Pancreas (tissue), 10 donors: ENCODE measurements around the gene TBX20. TPM values are rescaled to one million over a fixed set of nuclear protein-coding genes. Genes with fewer than 3 reads are reported as not detected.

Experiments
- ATAC-seq, 4 donors: fragments of 200-7000 bp; cut with Tn5 transposase; one replicate each; pipeline versions ENCODE4 v1.8.0 to v1.9.1; 2020; ENCODE audit warnings: mild to moderate bottlenecking in 4 of 4, moderate library complexity in 4 of 4
- DNase-seq, 6 donors: peaks; one replicate each; pipeline ENCODE4 v3.0.0-alpha.2; 2020
- FAIRE-seq: peaks from 2 replicates; lab custom pipeline; 2012; peaks lifted over from hg19 to GRCh38; lab: Jason Lieb, UNC
- H3K27ac ChIP-seq, 4 donors: fragments of 200-600 bp; sonication (generic); 1 replicate in 3 of 4; 2 replicates in 1 of 4; pipeline versions ENCODE4 v1.5.0 to v1.8.0; 2020
- H3K27me3 ChIP-seq, 4 donors: fragments of 200-600 bp; one replicate each; pipeline ENCODE4 v1.8.0; 2021
- H3K36me3 ChIP-seq, 3 donors: fragments of 200-600 bp; sonication (generic) in 1 of 3; one replicate each; pipeline versions ENCODE4 v1.5.0 to v1.8.0; 2020 to 2021
- H3K4me1 ChIP-seq, 3 donors: fragments of 200-600 bp; one replicate each; pipeline ENCODE4 v1.8.0; 2021
- H3K4me3 ChIP-seq, 4 donors: fragments of 200-600 bp; sonication (generic) in 2 of 4; one replicate each; pipeline versions ENCODE4 v1.5.0 to v1.8.0; 2020 to 2021
- H3K9me3 ChIP-seq, 4 donors: fragments of 200-600 bp; one replicate each; pipeline ENCODE4 v1.8.0; 2021
- WGBS, 2 donors: extraction: QIAGEN DNeasy Blood & Tissue Kit; methylation state at CpG; one replicate each; pipeline ENCODE4 v1.1.7; 2013; 5-methylcytosine and 5-hydroxymethylcytosine counted together
- intact Hi-C, 3 donors: fragments of 100-400 bp; cut with DNase I; formaldehyde crosslinking; loops; one replicate each; pipeline versions ENCODE4 v1.11.1 to v1.14.2; 2022
- polyA plus RNA-seq, 2 donors: library from polyadenylated mRNA; stranded (reverse); fragments of 200-250 nt; gene quantifications; one replicate each; pipeline ENCODE4 v1.2.3, GENCODE V29; 2013
- total RNA-seq, 6 donors: library from RNA; stranded (reverse); fragmentation: NEBNext Ultra II Directional in 4 of 6; extraction: Animal tissue kit (Norgen Biotek cat#: 25700) in 4 of 6; gene quantifications; one replicate each; pipeline versions ENCODE4 v1.2.1 to v1.2.4, GENCODE V29; 2021 to 2023
- TF ChIP-seq, protein P1 (sequence below), 4 donors: fragments of 200-600 bp; sonication (generic) in 3 of 4; IDR thresholded peaks; one replicate each; pipeline versions ENCODE4 v1.5.0 to v1.8.0; 2021; ENCODE audit warnings: antibody characterized with exemption in 4 of 4
- donor health status: healthy with polysubstance abuse.
- donor health status: DM: no; HTN: no; CAD: no; lungs with moderate emphysema.
- donor health status: DM: no; HTN: no; CAD: no.
- donor health status: control.
- donor health status: control.
- donor health status: Bipolar disorder and iron deficiency.
- donor health status: DM: yes; HTN: yes; CAD: no.
- donor health status: DM: no; HTN: no; CAD: no.
- donor health status: DM: no; HTN: no; CAD: no.
- donor health status: DM: yes; HTN: yes; CAD: no.

The TBX20 gene
- total and polyA plus RNA-seq, 8 donors = not detected

DNA sequence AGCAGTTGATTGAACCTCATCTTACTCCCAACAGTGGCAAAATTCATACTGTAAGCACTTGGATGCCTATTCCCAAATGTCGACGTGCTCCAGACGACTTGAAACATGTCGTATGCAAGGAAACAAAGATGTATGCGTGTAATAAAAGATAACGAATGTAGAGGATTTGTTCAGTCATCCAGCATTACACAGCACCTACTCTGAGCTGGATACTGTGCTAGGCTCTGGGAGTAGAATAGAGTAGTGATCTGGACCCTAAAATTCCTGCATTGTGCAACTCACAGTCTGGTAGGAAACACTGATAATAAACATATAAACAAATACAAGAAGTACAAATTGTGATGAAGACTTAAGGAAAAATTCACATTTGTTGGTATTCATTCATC, 5.6 kb upstream of the TBX20 start:
- H3K9me3 ChIP-seq = no peaks in the 10 kb centered on the region
- no peak overlapping the region for H3K4me3 ChIP-seq
- intact Hi-C loops = no loop called here
- H3K36me3 ChIP-seq = no peaks in the 10 kb centered on the region
- FAIRE-seq = no peak
- TF ChIP-seq, protein P1, sequence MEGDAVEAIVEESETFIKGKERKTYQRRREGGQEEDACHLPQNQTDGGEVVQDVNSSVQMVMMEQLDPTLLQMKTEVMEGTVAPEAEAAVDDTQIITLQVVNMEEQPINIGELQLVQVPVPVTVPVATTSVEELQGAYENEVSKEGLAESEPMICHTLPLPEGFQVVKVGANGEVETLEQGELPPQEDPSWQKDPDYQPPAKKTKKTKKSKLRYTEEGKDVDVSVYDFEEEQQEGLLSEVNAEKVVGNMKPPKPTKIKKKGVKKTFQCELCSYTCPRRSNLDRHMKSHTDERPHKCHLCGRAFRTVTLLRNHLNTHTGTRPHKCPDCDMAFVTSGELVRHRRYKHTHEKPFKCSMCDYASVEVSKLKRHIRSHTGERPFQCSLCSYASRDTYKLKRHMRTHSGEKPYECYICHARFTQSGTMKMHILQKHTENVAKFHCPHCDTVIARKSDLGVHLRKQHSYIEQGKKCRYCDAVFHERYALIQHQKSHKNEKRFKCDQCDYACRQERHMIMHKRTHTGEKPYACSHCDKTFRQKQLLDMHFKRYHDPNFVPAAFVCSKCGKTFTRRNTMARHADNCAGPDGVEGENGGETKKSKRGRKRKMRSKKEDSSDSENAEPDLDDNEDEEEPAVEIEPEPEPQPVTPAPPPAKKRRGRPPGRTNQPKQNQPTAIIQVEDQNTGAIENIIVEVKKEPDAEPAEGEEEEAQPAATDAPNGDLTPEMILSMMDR (IDR thresholded peaks at IDR 0.05) = no peak
- H3K27ac ChIP-seq = no peak overlapping the region
- no peak for ATAC-seq
- H3K27me3 ChIP-seq = peaks cover 0 to 74% (median 13%) of the 10 kb centered on the region in 4 donors
- no peak for DNase-seq
- WGBS, 2 donors = 7 to 12% methylated on average over 6 of the region's 6 CpGs
- H3K4me1 ChIP-seq = no peaks in the 10 kb centered on the region

DNA sequence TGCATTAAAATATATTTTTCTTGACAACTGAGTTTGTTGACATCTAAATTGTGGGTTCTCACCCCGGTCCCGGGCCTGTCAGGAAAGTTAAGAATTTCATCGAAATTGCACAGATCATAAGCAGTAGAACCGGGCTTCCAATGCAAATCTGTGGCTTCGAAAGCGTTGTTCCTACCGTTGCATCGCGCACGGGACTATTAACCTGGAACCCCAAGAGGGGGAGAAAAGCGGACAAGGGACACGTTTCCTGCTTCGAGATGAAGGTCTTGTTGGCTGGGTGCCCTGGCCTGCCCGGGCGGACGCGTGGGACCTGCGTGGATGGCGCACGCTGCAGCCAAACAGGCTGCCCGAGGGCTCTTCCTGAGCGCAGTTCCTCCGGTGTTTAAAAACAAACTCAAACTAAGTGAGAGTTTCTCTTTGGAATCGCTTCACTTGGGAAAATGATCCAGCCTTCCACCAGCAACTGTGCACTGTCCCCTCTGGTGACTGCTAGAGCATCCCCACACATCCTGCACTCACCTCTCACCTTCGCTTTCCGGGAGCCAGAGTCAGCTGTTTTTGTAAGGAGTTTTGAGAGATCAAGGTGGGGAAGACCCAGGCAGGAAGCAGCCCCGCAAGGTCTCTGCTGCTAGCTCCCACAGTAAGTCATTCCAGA, 5.1 kb upstream of the TBX20 start:
- Histone ChIP-seq H3K36me3 (no peaks in the 10 kb centered on the region), H3K4me1 (peaks cover 0 to 2% (median 0%) of the 10 kb centered on the region in 3 donors), H3K27me3 (peaks cover 0 to 74% (median 15%) of the 10 kb centered on the region in 4 donors), H3K9me3 (no peaks in the 10 kb centered on the region), H3K4me3 (no peak overlapping the region), H3K27ac (no peak overlapping the region)
- FAIRE-seq (no peak), DNase-seq (no peak), ATAC-seq (no peak)
- 8 to 9% methylated on average over 27 of the region's 27 CpGs for WGBS, 2 donors
- intact Hi-C loops = no loop called here
- TF ChIP-seq, protein P1 (IDR thresholded peaks at IDR 0.05) = no peak

DNA sequence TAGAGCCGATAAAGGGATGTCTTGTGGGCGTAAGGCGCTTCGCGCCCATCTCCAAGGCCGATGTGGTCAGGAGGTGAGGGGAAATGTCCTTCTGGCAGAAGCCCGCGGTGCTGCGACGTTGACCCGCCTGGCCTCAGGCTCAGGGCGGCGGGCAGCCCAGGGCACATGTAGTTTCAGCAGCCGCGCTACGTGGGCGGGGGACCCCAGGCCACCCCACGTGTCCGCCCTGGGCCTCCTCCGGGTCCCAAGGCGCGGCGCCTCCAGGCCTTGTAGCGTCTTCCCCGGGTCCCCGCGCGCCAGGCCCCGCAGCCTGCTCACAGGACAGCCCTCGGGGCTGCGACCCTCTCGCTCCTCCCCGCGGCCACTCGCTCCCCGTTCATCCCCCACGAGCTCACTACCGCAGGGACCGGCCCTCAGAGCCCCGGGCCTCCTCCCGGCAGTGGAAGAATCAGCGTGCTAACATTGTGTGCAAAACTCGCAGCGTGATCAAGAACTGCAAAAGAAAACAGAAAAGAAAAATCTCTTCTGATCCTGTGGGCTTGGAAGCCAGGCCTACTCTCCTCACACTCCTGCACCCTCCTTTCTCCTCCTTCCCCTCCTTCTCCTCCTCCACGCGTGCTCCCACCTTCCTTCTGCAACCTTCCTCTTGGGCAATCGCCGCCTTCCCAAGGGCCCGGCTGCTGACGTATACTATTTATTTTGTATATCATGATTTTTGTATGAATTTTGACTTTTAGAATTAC, 4.4 kb upstream of the TBX20 start:
- peaks cover 0 to 76% (median 18%) of the 10 kb centered on the region in 4 donors for H3K27me3 ChIP-seq
- H3K9me3 ChIP-seq = no peaks in the 10 kb centered on the region
- WGBS, 2 donors = 5 to 7% methylated on average over 48 to 50 of the region's 50 CpGs
- no peak overlapping the region for H3K4me3 ChIP-seq
- DNase-seq (peak in 1 of 6 donors; percentile 52), FAIRE-seq (no peak), ATAC-seq (no peak)
- no peaks in the 10 kb centered on the region for H3K36me3 ChIP-seq
- peaks cover 0 to 7% (median 3%) of the 10 kb centered on the region in 3 donors for H3K4me1 ChIP-seq
- intact Hi-C loops = no loop called here
- TF ChIP-seq, protein P1 (IDR thresholded peaks at IDR 0.05) = no peak
- no peak overlapping the region for H3K27ac ChIP-seq

- H3K27ac ChIP-seq = no peak overlapping the region
- peak in 1 of 6 donors; percentile 66 for DNase-seq
- FAIRE-seq = no peak
- peaks cover 5 to 76% (median 21%) of the 10 kb centered on the region in 4 donors for H3K27me3 ChIP-seq
- ATAC-seq = no peak
- TF ChIP-seq, protein P1 (IDR thresholded peaks at IDR 0.05) = no peak
- no peaks in the 10 kb centered on the region for H3K36me3 ChIP-seq
- 3 to 4% methylated on average over 69 of the region's 69 CpGs for WGBS, 2 donors
- H3K9me3 ChIP-seq = no peaks in the 10 kb centered on the region
- intact Hi-C loops = no loop called here
- no peak overlapping the region for H3K4me3 ChIP-seq
- peaks cover 0 to 7% (median 3%) of the 10 kb centered on the region in 3 donors for H3K4me1 ChIP-seq
Observed at GRCh38 chr7:35257251-35258124, 3.6 kb upstream of the TBX20 start.
